Esophagus squamous epithelium (tissue), 5 donors: Measurements from ENCODE around the gene SLC20A1. TPM values are rescaled to one million over a fixed set of nuclear protein-coding genes. Genes with fewer than 3 reads are reported as not detected.

Experiments used
- DNase-seq: peaks from one replicate; lab custom pipeline; 2025; lab: John Stamatoyannopoulos, UW
- H3K27ac ChIP-seq, 4 donors: fragments of 200-600 bp; sonication (generic); one replicate each; pipeline ENCODE4 v1.5.1; 2016 to 2019; ENCODE audit warnings: mild to moderate bottlenecking in 1 of 4
- H3K27me3 ChIP-seq, 4 donors: fragments of 200-600 bp; sonication (generic); 1 replicate in 3 of 4; 2 replicates in 1 of 4; pipeline versions ENCODE4 v1.5.1 to v1.6.0; 2017 to 2021; ENCODE audit warnings: antibody characterized with exemption in 1 of 4
- H3K36me3 ChIP-seq, 3 donors: fragments of 200-600 bp; sonication (generic); one replicate each; pipeline ENCODE4 v1.5.1; 2016 to 2019
- H3K4me1 ChIP-seq, 3 donors: fragments of 200-600 bp; sonication (generic); one replicate each; pipeline ENCODE4 v1.5.1; 2017 to 2019
- H3K4me3 ChIP-seq, 4 donors: fragments of 200-600 bp; sonication (generic); 1 replicate in 3 of 4; 2 replicates in 1 of 4; pipeline ENCODE4 v1.5.1; 2016 to 2019; ENCODE audit warnings: mild to moderate bottlenecking in 2 of 4, moderate library complexity in 1 of 4
- H3K9me3 ChIP-seq, 3 donors: fragments of 200-600 bp; sonication (generic); one replicate each; pipeline ENCODE4 v1.5.1; 2016 to 2019
- POLR2A ChIP-seq, 4 donors: fragments of 450-650 bp; IDR thresholded peaks; one replicate each; pipeline ENCODE4 v1.6.1; 2017; ENCODE audit warnings: antibody characterized with exemption in 4 of 4, mild to moderate bottlenecking in 4 of 4, moderate library complexity in 3 of 4
- WGBS, 2 donors: methylation state at CpG; one replicate each; pipeline ENCODE4 v1.1.5; 2018; 5-methylcytosine and 5-hydroxymethylcytosine counted together
- intact Hi-C: fragments of 100-400 bp; cut with DNase I; formaldehyde crosslinking; loops from one replicate; pipeline ENCODE4 v1.15.0; 2022
- total RNA-seq, 4 donors: library from RNA; depleted of rRNA; stranded (reverse); fragments of >200 nt; gene quantifications; one replicate each; pipeline ENCODE4 v1.1.0, GENCODE V29; 2016
- TF ChIP-seq, protein P1 (sequence below), 6 experiments: fragments of 450-650 bp in 4 of 6; fragments of 200-600 bp in 2 of 6; sonication (generic) in 2 of 6; IDR thresholded peaks; one replicate each; pipeline ENCODE4 v1.5.1; 2016 to 2019; ENCODE audit warnings: antibody characterized with exemption in 6 of 6, mild to moderate bottlenecking in 4 of 6, moderate library complexity in 4 of 6
- donor health status: DM: yes; HTN: yes; CAD: no.

Gene SLC20A1
- total RNA-seq, 4 donors from 2014 or later = 9.4 to 26.9 (median 21.5) TPM

DNA sequence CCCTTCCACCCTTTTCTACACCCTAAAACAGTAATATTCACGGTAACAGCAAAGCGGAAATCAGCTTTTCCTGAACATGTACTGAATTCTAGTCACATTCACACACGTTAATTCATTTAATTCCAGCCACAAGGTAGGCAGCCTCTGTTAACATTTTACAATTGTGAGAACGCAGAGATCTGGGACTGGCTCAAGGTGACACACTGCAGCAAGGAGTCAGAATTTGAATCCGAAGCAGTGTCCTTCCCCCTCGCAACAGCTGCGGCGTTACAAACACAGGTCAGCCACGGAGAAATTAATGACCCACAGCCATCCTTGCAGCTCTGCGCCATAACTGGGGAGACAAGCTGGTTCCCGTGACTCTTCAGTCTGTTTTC, 818 bp upstream of the SLC20A1 start:
- Histone ChIP-seq H3K4me1 (peaks cover 12 to 61% (median 13%) of the 10 kb centered on the region in 3 donors), H3K27ac (peak overlapping the region; percentile 96 to 99 (median 98)), H3K4me3 (peak overlapping the region; percentile 75 to 92 (median 87)), H3K27me3 (peaks cover 0 to 11% (median 0%) of the 10 kb centered on the region in 4 donors), H3K9me3 (no peaks in the 10 kb centered on the region), H3K36me3 (peaks cover 0 to 26% (median 0%) of the 10 kb centered on the region in 3 donors)
- intact Hi-C loops = no loop called here
- no peak for DNase-seq
- TF ChIP-seq, protein P1, sequence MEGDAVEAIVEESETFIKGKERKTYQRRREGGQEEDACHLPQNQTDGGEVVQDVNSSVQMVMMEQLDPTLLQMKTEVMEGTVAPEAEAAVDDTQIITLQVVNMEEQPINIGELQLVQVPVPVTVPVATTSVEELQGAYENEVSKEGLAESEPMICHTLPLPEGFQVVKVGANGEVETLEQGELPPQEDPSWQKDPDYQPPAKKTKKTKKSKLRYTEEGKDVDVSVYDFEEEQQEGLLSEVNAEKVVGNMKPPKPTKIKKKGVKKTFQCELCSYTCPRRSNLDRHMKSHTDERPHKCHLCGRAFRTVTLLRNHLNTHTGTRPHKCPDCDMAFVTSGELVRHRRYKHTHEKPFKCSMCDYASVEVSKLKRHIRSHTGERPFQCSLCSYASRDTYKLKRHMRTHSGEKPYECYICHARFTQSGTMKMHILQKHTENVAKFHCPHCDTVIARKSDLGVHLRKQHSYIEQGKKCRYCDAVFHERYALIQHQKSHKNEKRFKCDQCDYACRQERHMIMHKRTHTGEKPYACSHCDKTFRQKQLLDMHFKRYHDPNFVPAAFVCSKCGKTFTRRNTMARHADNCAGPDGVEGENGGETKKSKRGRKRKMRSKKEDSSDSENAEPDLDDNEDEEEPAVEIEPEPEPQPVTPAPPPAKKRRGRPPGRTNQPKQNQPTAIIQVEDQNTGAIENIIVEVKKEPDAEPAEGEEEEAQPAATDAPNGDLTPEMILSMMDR (IDR thresholded peaks at IDR 0.05) = no peak
- no peak for TF ChIP-seq POLR2A (IDR thresholded peaks at IDR 0.05)
- 4 to 8% methylated on average over 5 to 10 of the region's 11 CpGs for WGBS, 2 donors

GRCh38 chr2:112646102-112646719, 472 bp downstream of the SLC20A1 start:
- 0 to 1% methylated on average over 8 to 18 of the region's 69 CpGs for whole genome bisulfite sequencing, 2 donors
- H3K27me3 ChIP-seq = peaks cover 0 to 11% (median 0%) of the 10 kb centered on the region in 4 donors
- DNase-seq = no peak
- peaks cover 12 to 53% (median 13%) of the 10 kb centered on the region in 3 donors for H3K4me1 ChIP-seq
- peak overlapping the region; percentile 96 to 99 (median 98) for H3K27ac ChIP-seq
- peaks cover 0 to 37% (median 0%) of the 10 kb centered on the region in 3 donors for H3K36me3 ChIP-seq
- peak overlapping the region; percentile 75 to 92 (median 87) for H3K4me3 ChIP-seq
- intact Hi-C loops = no loop called here
- no peaks in the 10 kb centered on the region for H3K9me3 ChIP-seq
- TF ChIP-seq POLR2A (IDR thresholded peaks at IDR 0.05) = no peak
- TF ChIP-seq, protein P1 (IDR thresholded peaks at IDR 0.05) = peak in 3 of 6 experiments; percentile 6 to 22 (median 12)

GRCh38 chr2:112646791-112647689, 1.3 kb downstream of the SLC20A1 start:
- H3K27ac ChIP-seq = peak overlapping the region in 3 of 4 donors; percentile 98 to 99 (median 98)
- no peaks in the 10 kb centered on the region for H3K9me3 ChIP-seq
- H3K4me3 ChIP-seq = peak overlapping the region; percentile 75 to 92 (median 87)
- H3K4me1 ChIP-seq = peaks cover 12 to 51% (median 13%) of the 10 kb centered on the region in 3 donors
- H3K27me3 ChIP-seq = peaks cover 0 to 11% (median 0%) of the 10 kb centered on the region in 4 donors
- intact Hi-C loops = no loop called here
- WGBS, 2 donors = 33 to 36% methylated on average over 20 of the region's 20 CpGs
- DNase-seq = no peak
- peaks cover 0 to 45% (median 0%) of the 10 kb centered on the region in 3 donors for H3K36me3 ChIP-seq
- TF ChIP-seq POLR2A (IDR thresholded peaks at IDR 0.05) = no peak
- TF ChIP-seq, protein P1 (IDR thresholded peaks at IDR 0.05) = no peak

GRCh38 chr2:112648081-112648480, 2.3 kb downstream of the SLC20A1 start:
- Histone ChIP-seq H3K36me3 (peaks cover 0 to 56% (median 8%) of the 10 kb centered on the region in 3 donors), H3K9me3 (no peaks in the 10 kb centered on the region), H3K4me3 (peak overlapping the region in 1 of 4 donors; percentile 92), H3K27me3 (peaks cover 0 to 9% (median 0%) of the 10 kb centered on the region in 4 donors), H3K4me1 (peaks cover 12 to 51% (median 13%) of the 10 kb centered on the region in 3 donors), H3K27ac (peak overlapping the region in 1 of 4 donors; percentile 98)
- TF ChIP-seq POLR2A (IDR thresholded peaks at IDR 0.05) = no peak
- TF ChIP-seq, protein P1 (IDR thresholded peaks at IDR 0.05) = no peak
- WGBS, 2 donors = 33 to 44% methylated on average over 2 of the region's 2 CpGs
- no peak for DNase-seq
- intact Hi-C loops = no loop called here
